Gastrocnemius medialis (tissue), 4 donors: ENCODE measurements around the gene MOGAT3. TPM values are rescaled to one million over a fixed set of nuclear protein-coding genes. Genes with fewer than 3 reads are reported as not detected.

Source experiments
- ATAC-seq, 2 donors: fragments of 150-250 bp; one replicate each; pipeline ENCODE4 v1.9.1; 2016
- DNase-seq, 2 donors: peaks; one replicate each; pipeline ENCODE4 v3.0.0-alpha.2; 2019
- H3K27ac ChIP-seq, 4 donors: fragments of 200-600 bp; sonication (generic); 1 replicate in 1 of 4; 2 replicates in 3 of 4; pipeline ENCODE4 v1.5.1; 2016 to 2018; ENCODE audit warnings: mild to moderate bottlenecking in 2 of 4, moderate library complexity in 1 of 4
- H3K27me3 ChIP-seq, 3 donors: fragments of 200-600 bp; sonication (generic) in 2 of 3; 1 replicate in 1 of 3; 2 replicates in 2 of 3; pipeline versions ENCODE4 v1.5.1 to v1.6.0; 2016 to 2019; ENCODE audit warnings: mild to moderate bottlenecking in 1 of 3, moderate library complexity in 1 of 3
- H3K36me3 ChIP-seq, 2 donors: fragments of 200-600 bp; sonication (generic) in 1 of 2; one replicate each; pipeline ENCODE4 v1.5.1; 2017 to 2018
- H3K4me1 ChIP-seq, 2 donors: fragments of 200-600 bp; sonication (generic) in 1 of 2; one replicate each; pipeline ENCODE4 v1.5.1; 2016 to 2017; ENCODE audit warnings: mild to moderate bottlenecking in 2 of 2
- H3K4me3 ChIP-seq, 4 donors: fragments of 200-600 bp; sonication (generic) in 3 of 4; 1 replicate in 1 of 4; 2 replicates in 3 of 4; pipeline ENCODE4 v1.5.1; 2016 to 2019; ENCODE audit warnings: mild to moderate bottlenecking in 2 of 4
- H3K9me3 ChIP-seq, 3 donors: fragments of 200-600 bp; sonication (generic) in 2 of 3; 1 replicate in 1 of 3; 2 replicates in 2 of 3; pipeline ENCODE4 v1.5.1; 2016 to 2019
- POLR2A ChIP-seq, 2 donors: fragments of 450-650 bp; IDR thresholded peaks; one replicate each; pipeline ENCODE4 v1.6.1; 2017; ENCODE audit warnings: antibody characterized with exemption in 2 of 2, mild to moderate bottlenecking in 2 of 2, moderate library complexity in 2 of 2
- in situ Hi-C, 4 donors: fragments of 200-750 bp; cut with MboI; loops; one replicate each; pipeline versions ENCODE4 v1.15.0 to v1.8.0; 2017; ENCODE audit warnings: low sequenced_read_pairs in 4 of 4
- intact Hi-C: fragments of 100-400 bp; cut with DNase I; formaldehyde crosslinking; loops from one replicate; pipeline ENCODE4 v1.15.1; 2023; ENCODE audit warnings: low total_unique reads
- total RNA-seq, 4 donors: library from RNA; depleted of rRNA; stranded (reverse); fragments of >200 nt; gene quantifications; one replicate each; pipeline versions ENCODE4 v1.1.0 to v1.2.3, GENCODE V29; 2016
- TF ChIP-seq, protein P1 (sequence below), 5 experiments: fragments of 450-650 bp in 3 of 5; fragments of 200-600 bp in 2 of 5; sonication (generic) in 2 of 5; IDR thresholded peaks in 4 of 5; conservative IDR thresholded peaks in 1 of 5; 1 replicate in 4 of 5; 2 replicates in 1 of 5; pipeline ENCODE4 v1.5.1; 2016 to 2019; ENCODE audit warnings: antibody characterized with exemption in 5 of 5, mild to moderate bottlenecking in 3 of 5, moderate library complexity in 3 of 5

MOGAT3 gene
- total RNA-seq, 4 donors from 2014 or later: not detected

DNA sequence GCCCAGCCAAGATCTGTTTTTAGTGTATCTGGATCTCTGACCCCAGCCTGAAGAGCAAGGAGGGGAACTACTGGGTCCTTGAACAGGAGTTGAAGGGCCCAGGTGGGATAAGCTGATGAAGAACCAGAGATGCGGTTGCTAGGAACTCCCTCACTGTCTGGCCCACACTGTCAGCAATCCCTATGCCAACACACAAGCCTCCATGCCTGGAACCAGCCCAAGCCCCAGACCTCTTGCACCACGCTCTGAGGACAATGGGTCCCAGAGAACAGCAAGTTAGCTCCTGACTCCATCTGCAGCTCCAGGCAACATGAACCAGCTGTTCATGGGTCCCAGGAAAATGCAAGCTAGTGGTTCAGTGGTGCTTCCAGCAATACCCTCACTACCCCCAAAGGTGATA lies 23.2 kb downstream of the MOGAT3 start:
- TF ChIP-seq, protein P1, sequence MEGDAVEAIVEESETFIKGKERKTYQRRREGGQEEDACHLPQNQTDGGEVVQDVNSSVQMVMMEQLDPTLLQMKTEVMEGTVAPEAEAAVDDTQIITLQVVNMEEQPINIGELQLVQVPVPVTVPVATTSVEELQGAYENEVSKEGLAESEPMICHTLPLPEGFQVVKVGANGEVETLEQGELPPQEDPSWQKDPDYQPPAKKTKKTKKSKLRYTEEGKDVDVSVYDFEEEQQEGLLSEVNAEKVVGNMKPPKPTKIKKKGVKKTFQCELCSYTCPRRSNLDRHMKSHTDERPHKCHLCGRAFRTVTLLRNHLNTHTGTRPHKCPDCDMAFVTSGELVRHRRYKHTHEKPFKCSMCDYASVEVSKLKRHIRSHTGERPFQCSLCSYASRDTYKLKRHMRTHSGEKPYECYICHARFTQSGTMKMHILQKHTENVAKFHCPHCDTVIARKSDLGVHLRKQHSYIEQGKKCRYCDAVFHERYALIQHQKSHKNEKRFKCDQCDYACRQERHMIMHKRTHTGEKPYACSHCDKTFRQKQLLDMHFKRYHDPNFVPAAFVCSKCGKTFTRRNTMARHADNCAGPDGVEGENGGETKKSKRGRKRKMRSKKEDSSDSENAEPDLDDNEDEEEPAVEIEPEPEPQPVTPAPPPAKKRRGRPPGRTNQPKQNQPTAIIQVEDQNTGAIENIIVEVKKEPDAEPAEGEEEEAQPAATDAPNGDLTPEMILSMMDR (IDR thresholded peaks at IDR 0.05 in 4 of 5, conservative IDR thresholded peaks at IDR 0.05 in 1 of 5): no peak
- no peak for TF ChIP-seq POLR2A (IDR thresholded peaks at IDR 0.05)
- Histone ChIP-seq H3K36me3 (no peaks in the 10 kb centered on the region), H3K9me3 (no peaks in the 10 kb centered on the region), H3K27me3 (peaks cover 79 to 93% (median 86%) of the 10 kb centered on the region in 3 donors), H3K4me1 (peaks cover 8 to 19% of the 10 kb centered on the region in 2 donors), H3K27ac (no peak overlapping the region), H3K4me3 (no peak overlapping the region)
- intact Hi-C loops (no loop called here), in situ Hi-C loops (no loop called here)
- DNase-seq: no peak
- ATAC-seq: no peak

DNA sequence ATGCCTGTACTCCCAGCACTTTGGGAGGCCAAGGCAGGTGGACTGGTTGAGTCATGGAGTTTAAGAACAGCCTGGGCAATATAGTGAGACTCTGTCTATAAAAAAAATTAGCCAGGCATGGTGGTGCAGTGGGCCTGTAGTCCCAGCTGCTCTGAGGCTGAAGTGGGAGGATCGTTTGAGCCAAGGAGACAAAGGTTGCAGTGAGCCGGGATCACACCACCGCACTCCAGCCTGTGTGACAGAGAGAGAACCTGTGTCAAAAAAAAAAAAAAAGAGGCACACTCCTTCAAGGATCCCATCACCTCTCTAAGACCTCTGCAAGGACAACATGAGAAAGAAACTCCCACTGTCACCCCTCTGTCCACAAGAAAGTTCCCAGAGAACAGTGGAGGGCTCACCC lies 25.2 kb downstream of the MOGAT3 start:
- intact Hi-C loops: no loop called here
- ATAC-seq: no peak
- in situ Hi-C loops: no loop called here
- Histone ChIP-seq H3K36me3 (no peaks in the 10 kb centered on the region), H3K27me3 (peaks cover 91 to 100% (median 98%) of the 10 kb centered on the region in 3 donors), H3K27ac (no peak overlapping the region), H3K4me1 (peaks cover 8 to 25% of the 10 kb centered on the region in 2 donors), H3K4me3 (no peak overlapping the region), H3K9me3 (no peaks in the 10 kb centered on the region)
- DNase-seq: no peak
- TF ChIP-seq, protein P1 (IDR thresholded peaks at IDR 0.05 in 4 of 5, conservative IDR thresholded peaks at IDR 0.05 in 1 of 5): no peak
- TF ChIP-seq POLR2A (IDR thresholded peaks at IDR 0.05): no peak

DNA sequence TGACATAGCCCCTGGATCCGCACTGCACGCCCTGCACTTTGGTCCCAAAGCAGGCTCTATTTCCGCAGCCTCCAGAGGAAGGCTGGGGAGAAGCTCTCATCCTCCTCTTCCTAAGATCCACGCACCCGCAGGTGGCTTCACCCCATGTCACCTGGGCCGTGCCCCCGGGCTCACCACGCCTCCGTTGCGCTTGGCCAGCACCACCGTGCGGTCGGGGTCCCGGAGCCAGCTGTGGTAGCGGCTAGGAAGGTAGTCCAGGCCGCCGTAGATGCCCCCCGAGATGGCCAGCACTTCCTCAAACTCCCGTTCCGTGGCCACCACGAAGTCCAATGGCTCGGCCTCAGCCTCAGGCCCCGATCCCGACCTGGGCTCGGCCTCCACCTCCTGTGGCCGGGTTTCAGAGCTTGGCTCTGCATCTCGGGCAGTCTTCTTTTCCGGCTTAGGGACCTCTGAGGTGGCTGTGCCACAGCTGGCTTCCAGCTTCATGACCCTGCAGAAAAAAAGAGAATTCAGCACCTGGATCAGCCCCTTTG lies 26.4 kb downstream of the MOGAT3 start:
- no peak for DNase-seq
- Histone ChIP-seq H3K9me3 (no peaks in the 10 kb centered on the region), H3K4me1 (peaks cover 14 to 33% of the 10 kb centered on the region in 2 donors), H3K36me3 (no peaks in the 10 kb centered on the region), H3K27ac (no peak overlapping the region), H3K4me3 (peak overlapping the region in 1 of 4 donors; percentile 46), H3K27me3 (peaks cover 90 to 100% (median 98%) of the 10 kb centered on the region in 3 donors)
- ATAC-seq: no peak
- TF ChIP-seq, protein P1 (IDR thresholded peaks at IDR 0.05 in 4 of 5, conservative IDR thresholded peaks at IDR 0.05 in 1 of 5): no peak
- TF ChIP-seq POLR2A (IDR thresholded peaks at IDR 0.05): no peak
- in situ Hi-C loops (no loop called here), intact Hi-C loops (no loop called here)

DNA sequence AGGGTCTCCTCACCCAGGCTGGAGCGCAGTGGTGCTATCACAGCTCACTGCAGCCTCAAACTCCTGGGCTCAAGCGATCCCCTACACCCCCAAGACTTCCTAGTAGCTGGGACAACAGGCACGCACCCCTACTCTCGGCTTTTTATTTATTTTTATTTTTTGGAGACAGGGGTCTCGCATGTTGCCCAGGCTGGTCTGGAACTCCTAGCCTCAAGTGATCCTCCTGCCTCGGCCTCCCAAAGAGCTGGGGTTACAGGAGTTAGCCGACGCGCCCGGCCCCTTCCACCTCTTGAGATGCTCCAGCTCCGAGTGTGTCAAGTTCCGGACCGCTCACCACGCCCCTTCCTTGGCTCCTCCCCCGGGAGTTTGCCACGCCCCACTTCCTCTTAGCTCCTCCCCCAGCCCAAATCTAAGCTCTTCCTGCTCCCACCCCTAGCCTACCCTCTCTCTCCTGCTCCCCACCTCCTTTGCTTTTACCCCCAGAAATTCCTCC lies 27.0 kb downstream of the MOGAT3 start:
- in situ Hi-C loops: no loop called here
- peaks cover 91 to 100% (median 98%) of the 10 kb centered on the region in 3 donors for H3K27me3 ChIP-seq
- H3K4me3 ChIP-seq: peak overlapping the region in 3 of 4 donors; percentile 30 to 46 (median 35)
- TF ChIP-seq, protein P1 (IDR thresholded peaks at IDR 0.05 in 4 of 5, conservative IDR thresholded peaks at IDR 0.05 in 1 of 5): no peak
- TF ChIP-seq POLR2A (IDR thresholded peaks at IDR 0.05): no peak
- no peaks in the 10 kb centered on the region for H3K36me3 ChIP-seq
- peaks cover 14 to 31% of the 10 kb centered on the region in 2 donors for H3K4me1 ChIP-seq
- ATAC-seq: no peak
- intact Hi-C loops: no loop called here
- no peak for DNase-seq
- H3K27ac ChIP-seq: no peak overlapping the region
- H3K9me3 ChIP-seq: no peaks in the 10 kb centered on the region
